GM20431 (cell line): Measurements from ENCODE around the gene ALG3.
"Not testable (repeated sequence)": the region's sequence is repeated elsewhere in the genome, so short reads cannot be mapped to it uniquely, and the experiment has no call there.

ENCODE experiments used
- in situ Hi-C: fragments of 300-500 bp; cut with MseI, MboI; formaldehyde crosslinking; loops from one replicate; pipeline ENCODE4 v1.15.0; 2020; ENCODE audit warnings: low sequenced_read_pairs; ENCODE audit not compliant: unreplicated experiment

The ALG3 gene

GRCh38 chr3:184248454-184249411 is at the start of gene ALG3:
Gene ALG3 (minus strand): TSS chr3:184248962. CDS start chr3:184248940, 22 bp downstream.
- in situ Hi-C loops, result loop anchor here (25.0 kb wide), 1 partner anchor 361 kb away; the partner anchor contains the start of gene PARL

DNA sequence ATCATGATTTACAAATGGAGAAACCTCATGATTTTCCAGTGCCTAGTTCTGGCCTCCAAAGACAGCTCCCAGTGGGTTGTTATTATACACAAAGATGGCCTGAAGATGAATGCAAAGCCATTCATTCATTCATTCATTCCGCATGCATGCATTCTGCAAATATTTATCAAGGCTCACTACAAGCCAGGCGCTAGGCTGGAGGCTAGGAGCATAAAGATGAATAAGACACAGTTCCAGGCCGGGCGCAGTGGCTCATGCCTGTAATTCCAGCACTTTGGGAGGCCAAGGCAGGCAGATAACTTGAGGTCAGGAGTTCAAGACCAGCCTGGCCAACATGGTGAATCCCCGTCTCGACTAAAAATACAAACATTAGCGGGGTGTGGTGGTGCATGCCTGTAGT is 47.9 kb upstream of the ALG3 start:
- in situ Hi-C loops, result no loop called here

DNA sequence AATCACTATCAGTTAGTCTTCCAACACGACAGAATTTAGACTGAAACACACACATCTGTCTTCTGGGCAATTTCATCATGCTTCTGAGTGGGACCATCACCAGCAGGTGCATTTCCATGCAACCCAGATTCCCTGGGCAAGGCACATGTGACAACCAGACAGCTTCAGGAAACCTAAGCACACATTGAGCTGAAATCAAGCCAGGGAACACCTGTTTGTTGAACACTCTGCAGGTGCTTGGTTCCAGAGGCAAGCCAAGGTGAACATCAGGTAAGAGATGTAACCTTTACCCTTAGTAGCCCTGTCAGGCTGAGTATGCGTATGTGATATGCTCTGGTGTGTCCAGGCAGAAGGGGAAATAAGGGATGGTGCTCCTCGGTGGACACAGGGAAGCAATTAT is 47.0 kb upstream of the ALG3 start:
- in situ Hi-C loops, result no loop called here

DNA sequence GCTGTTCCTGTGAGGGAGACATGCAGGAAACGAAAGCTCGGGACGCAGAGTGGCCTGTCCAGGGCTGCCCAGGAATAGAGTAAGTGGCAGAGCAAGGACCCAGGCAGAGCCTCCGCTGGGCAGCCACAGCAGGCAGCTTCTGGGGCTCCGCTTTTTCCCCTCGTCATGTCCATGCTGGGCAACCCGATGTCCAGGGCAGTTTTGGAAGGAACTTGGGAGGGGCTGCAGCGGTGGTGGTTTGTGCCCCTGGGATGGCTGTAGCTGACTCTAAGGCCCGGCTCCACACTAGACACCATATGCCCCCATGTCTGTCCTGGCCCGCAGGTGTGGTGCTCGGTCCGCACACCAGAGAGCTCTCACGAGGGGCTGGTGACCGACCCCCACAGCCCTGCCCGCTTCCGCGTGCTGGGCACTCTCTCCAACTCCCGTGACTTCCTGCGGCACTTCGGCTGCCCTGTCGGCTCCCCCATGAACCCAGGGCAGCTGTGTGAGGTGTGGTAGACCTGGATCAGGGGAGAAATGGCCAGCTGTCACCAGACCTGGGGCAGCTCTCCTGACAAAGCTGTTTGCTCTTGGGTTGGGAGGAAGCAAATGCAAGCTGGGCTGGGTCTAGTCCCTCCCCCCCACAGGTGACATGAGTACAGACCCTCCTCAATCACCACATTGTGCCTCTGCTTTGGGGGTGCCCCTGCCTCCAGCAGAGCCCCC is 43.1 kb upstream of the ALG3 start:
- in situ Hi-C loops, result no loop called here

- in situ Hi-C loops, result no loop called here
Measured at GRCh38 chr3:184291044-184291737, 42.4 kb upstream of the ALG3 start.

GRCh38 chr3:184290331-184290730 is 41.6 kb upstream of the ALG3 start:
- in situ Hi-C loops, result no loop called here

- in situ Hi-C loops, result loop anchor here (10.0 kb wide), 1 partner anchor 395 kb away; no protein-coding TSS in a partner anchor
Measured at GRCh38 chr3:184289426-184289938, 40.7 kb upstream of the ALG3 start.

DNA sequence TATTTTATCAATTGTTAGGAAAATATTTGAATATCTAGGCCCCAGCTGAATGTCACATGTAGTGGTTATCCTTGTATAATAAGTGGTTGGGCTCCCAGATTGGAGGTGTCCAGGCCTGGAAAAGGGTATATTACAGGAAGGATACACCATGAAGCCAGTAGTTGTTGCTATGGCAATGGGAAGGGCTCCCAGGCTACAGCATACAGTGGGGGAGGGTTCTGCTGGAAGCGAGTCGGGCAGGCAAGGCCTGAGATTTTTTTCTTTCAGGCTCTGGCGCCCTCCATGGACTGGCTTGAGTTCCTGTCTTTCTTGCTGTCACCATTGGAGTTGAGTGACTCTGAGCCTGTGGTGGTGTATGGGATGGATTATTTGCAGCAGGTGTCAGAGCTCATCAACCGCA is 35.9 kb upstream of the ALG3 start:
- in situ Hi-C loops, result loop anchor here (10.0 kb wide), 1 partner anchor 390 kb away; no protein-coding TSS in a partner anchor

GRCh38 chr3:184283681-184284080 is 34.9 kb upstream of the ALG3 start:
- in situ Hi-C loops, result loop anchor here (10.0 kb wide), 1 partner anchor 389 kb away; no protein-coding TSS in a partner anchor

GRCh38 chr3:184282941-184283340 is 34.2 kb upstream of the ALG3 start:
- in situ Hi-C loops, result loop anchor here (10.0 kb wide), 1 partner anchor 388 kb away; no protein-coding TSS in a partner anchor

GRCh38 chr3:184277366-184277765 is 28.6 kb upstream of the ALG3 start:
- in situ Hi-C loops, result no loop called here

GRCh38 chr3:184275961-184276910 is 27.5 kb upstream of the ALG3 start, which contains the start of gene ECE2:
Gene ECE2 (plus strand): TSS chr3:184276022. CDS start chr3:184276154, 132 bp downstream.
- in situ Hi-C loops, result no loop called here

DNA sequence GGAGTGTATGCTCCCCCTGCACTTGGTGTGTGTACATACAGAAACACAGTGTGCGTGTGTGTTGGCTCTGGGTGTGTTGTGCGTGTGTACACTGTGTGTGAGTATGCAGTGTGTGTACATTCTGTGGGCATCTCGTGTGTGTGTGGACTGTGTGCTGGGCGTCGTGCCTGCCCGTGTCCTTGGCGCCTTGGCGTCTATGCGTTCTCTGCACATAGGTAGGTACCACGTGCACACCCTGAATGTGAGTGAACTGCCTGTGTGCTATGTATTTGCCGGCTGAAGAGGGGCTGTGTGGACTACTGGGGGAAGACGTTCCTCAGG is 26.6 kb upstream of the ALG3 start:
- in situ Hi-C loops, result no loop called here

DNA sequence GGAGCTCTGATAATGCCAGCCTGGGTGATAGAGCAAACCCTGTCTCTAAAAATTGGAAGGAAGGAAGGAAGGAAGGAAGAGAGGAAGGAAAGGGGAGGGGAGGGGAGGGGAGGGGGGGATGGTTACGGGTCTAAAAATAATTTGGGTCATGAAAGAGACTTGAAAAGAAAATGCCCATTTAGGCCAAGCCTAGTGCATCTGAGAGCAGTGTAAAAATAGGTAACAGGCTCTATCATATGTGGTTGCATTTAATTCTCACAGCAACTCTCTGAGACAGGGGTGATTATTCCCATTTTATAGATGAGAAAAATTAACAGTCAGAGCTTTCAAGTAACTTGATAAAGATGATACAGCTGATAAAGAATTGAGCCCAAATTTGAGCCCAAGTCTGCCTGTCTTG is 23.5 kb upstream of the ALG3 start:
- in situ Hi-C loops, result no loop called here

DNA sequence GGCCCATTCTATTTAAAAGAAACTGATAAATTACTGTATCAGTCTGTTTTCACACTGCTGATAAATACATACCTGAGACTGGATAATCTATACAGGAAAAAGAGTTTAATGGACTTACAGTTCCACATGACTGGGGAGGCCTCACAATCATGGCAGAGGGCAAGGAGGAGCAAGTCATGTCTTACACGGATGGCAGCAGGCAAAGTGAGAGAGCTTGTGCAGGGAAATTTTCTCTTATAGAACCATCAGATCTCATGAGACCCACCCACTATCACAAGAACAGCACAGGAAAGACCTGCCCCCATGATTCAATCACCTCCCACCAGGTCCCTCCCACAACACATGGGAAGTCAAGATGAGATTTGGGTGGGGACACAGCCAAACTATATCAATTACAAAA is 18.5 kb upstream of the ALG3 start:
- in situ Hi-C loops, result not testable (repeated sequence)

GRCh38 chr3:184262764-184263179 is 14.0 kb upstream of the ALG3 start:
- in situ Hi-C loops, result no loop called here

DNA sequence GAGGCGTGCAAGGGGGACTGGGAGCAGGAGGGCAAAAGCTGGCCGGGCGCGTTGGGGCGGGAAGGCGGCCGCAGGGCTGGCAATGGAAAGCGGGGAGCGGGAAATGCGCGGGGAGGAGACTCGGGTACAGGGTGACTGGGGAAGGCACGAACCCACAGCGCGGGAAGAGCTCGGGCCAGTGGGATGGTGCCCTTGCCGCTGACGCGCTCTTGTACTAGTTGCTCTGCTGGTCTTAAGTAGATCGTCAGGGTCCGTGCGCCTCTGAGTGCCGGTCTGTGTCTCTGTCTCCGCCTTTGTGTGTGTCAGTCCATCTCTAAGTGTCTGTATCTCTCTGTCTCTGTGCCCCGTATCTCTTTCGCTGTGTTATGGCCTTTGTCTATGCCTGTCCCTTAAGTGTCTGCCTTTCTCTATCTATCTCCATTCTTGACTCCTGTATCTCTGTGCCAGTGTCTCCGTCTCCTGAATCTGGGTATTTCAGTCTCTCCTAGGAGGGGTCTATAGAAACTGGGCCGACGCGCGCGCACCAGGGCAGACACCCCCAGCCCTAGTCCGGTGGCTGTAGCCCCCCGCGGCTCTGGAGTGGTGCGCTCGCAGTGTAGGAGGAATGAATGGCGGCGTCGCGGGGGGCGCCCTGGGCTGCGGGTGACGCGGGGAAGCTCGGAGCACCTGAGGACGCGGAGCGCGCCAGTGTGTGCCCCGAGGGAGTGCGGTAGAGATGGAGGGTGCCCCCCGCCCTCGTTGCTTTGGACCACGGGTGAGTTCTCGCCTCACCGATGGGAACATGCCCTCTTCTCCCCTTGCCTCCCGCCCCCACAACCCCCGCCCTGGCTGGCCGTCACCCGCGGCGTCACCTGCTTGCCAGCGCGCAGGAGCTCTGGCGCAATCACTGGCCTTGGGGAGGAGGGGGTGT is 13.3 kb upstream of the ALG3 start:
- in situ Hi-C loops, result no loop called here

DNA sequence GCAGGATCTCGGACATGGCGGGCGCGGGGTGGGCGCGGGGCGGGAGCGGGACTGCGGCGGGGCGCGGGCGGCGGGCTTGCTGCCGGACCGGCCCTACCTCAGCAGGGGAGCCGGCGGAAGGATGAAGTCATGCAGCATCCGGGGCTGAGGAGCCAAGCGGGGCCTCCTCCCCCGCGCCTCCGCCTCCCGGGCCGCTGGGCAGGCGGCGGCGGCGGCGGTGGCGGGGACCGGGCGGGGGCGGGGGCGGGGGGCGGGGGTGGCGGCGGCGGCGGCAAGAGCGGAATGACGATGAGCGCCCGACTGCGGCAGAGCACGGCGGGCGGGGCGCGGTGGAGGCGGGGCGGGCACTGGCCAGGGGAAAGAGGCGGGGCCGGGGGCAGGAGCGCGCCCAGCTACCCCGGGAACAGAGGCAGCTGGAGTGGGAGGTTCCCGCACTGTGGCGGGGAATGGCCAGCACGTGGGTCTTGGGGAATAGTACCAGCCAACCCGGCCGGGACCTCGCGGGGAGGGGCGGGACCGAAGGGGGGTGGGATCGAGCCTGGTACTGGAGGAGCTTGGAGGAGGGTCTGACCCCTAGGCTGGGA is 12.6 kb upstream of the ALG3 start, which contains the start of gene CAMK2N2:
Gene CAMK2N2 (minus strand): TSS at position 284 of the 584 bp plus-strand sequence. CDS start 268 bp downstream, at position 16.
- in situ Hi-C loops, result no loop called here
